MM.1S (cell line): ENCODE data around the gene SPAG16.

Experiments
- EZH2 ChIP-seq: fragments of 300-600 bp; sonication (generic); optimal IDR thresholded peaks from 2 replicates; pipeline ENCODE3; 2017; ENCODE audit warnings: low read depth, mild to moderate bottlenecking, antibody characterized with exemption, low read length, mixed read lengths
- EZH2phosphoT487 ChIP-seq: fragments of 300-600 bp; sonication (generic); IDR thresholded peaks from 2 replicates; pipeline ENCODE4 v1.6.1; 2018; ENCODE audit warnings: antibody characterized with exemption, low read length
- TF ChIP-seq, protein P1 (sequence below): fragments of 300-600 bp; sonication (generic); IDR thresholded peaks from 2 replicates; pipeline ENCODE4 v1.5.1; 2016; ENCODE audit warnings: antibody characterized with exemption, low read length, mixed read lengths

DNA sequence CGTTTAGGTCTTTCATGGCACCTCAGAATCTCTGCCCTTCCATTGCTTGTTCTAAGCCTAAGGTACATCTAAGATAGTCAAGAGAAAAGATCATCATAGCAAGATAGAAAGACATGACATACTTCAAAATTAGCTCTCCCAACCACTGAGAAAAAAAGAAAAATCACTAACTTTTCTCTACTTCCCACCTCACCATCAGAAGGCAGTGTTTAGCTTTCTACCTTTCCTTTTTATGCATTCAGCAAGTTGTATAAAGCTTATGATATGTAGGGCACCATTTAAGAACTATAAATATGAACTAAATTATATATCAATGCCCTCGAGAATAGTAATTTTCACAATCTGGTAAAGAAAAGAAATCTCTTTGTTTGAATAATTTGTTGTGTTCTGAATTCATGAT, 794.8 kb downstream of the SPAG16 start:
- TF ChIP-seq, protein P1, sequence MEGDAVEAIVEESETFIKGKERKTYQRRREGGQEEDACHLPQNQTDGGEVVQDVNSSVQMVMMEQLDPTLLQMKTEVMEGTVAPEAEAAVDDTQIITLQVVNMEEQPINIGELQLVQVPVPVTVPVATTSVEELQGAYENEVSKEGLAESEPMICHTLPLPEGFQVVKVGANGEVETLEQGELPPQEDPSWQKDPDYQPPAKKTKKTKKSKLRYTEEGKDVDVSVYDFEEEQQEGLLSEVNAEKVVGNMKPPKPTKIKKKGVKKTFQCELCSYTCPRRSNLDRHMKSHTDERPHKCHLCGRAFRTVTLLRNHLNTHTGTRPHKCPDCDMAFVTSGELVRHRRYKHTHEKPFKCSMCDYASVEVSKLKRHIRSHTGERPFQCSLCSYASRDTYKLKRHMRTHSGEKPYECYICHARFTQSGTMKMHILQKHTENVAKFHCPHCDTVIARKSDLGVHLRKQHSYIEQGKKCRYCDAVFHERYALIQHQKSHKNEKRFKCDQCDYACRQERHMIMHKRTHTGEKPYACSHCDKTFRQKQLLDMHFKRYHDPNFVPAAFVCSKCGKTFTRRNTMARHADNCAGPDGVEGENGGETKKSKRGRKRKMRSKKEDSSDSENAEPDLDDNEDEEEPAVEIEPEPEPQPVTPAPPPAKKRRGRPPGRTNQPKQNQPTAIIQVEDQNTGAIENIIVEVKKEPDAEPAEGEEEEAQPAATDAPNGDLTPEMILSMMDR = no peak
- TF ChIP-seq EZH2phosphoT487 (no peak), EZH2 (no peak)
